GM13976 (cell line): ENCODE data around the gene SLCO2A1.
A peak's percentile ranks its signal among the peaks of the same experiment; 100 is the strongest.

ENCODE experiments used
- DNase-seq: peaks from one replicate; pipeline ENCODE4 v3.0.0; 2012; ENCODE audit warnings: low spot score
- in situ Hi-C: fragments of 300-500 bp; cut with MboI; formaldehyde crosslinking; loops from one replicate; pipeline ENCODE4 v1.12.0; 2022; ENCODE audit warnings: low sequenced_read_pairs, mixed read lengths, inconsistent platforms; ENCODE audit not compliant: unreplicated experiment
- TF ChIP-seq, protein P1 (sequence below): IDR thresholded peaks from 2 replicates; pipeline ENCODE4 v1.5.1; 2012; ENCODE audit warnings: borderline replicate concordance, mild to moderate bottlenecking; ENCODE audit not compliant: insufficient read depth; ENCODE audit errors: extremely low read depth, missing control alignments, control extremely low read depth

The SLCO2A1 gene

DNA sequence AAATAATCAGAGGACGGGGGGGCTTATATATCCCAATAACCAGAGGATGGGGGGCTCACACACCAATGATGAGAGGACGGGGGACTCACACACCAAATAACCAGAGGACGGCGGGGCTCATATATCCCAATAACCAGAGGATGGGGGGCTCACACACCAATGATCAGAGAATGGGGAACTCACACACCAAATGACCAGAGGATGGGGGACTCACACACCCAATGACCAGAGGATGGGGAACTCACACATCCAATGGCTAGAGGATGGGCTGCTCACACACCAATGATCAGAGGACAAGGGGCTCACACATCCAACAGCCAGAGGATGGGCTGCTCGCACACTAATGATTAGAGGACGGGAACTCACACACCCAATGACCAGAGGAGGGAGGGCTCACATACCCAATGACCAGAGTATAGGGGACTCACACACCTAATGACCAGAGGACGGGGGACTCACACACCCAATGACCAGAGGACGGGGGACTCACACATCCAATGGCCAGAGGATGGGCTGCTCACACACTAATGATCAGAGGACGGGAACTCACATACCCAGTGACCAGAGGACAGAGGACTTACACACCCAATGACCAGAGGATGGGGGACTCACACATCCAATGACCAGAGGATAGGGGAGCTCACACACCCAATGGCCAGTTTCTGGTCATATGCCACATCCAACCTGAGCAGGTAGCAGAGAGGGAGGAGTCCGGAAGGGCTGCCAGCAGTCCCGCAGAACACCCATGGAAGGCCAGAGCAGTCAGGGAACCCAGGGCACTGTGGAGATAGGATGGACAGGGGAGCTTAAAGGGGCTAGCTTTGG is 144.6 kb downstream of the SLCO2A1 start:
- in situ Hi-C loops = no loop called here
- TF ChIP-seq, protein P1, sequence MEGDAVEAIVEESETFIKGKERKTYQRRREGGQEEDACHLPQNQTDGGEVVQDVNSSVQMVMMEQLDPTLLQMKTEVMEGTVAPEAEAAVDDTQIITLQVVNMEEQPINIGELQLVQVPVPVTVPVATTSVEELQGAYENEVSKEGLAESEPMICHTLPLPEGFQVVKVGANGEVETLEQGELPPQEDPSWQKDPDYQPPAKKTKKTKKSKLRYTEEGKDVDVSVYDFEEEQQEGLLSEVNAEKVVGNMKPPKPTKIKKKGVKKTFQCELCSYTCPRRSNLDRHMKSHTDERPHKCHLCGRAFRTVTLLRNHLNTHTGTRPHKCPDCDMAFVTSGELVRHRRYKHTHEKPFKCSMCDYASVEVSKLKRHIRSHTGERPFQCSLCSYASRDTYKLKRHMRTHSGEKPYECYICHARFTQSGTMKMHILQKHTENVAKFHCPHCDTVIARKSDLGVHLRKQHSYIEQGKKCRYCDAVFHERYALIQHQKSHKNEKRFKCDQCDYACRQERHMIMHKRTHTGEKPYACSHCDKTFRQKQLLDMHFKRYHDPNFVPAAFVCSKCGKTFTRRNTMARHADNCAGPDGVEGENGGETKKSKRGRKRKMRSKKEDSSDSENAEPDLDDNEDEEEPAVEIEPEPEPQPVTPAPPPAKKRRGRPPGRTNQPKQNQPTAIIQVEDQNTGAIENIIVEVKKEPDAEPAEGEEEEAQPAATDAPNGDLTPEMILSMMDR = no peak
- DNase-seq = peak; percentile 9

DNA sequence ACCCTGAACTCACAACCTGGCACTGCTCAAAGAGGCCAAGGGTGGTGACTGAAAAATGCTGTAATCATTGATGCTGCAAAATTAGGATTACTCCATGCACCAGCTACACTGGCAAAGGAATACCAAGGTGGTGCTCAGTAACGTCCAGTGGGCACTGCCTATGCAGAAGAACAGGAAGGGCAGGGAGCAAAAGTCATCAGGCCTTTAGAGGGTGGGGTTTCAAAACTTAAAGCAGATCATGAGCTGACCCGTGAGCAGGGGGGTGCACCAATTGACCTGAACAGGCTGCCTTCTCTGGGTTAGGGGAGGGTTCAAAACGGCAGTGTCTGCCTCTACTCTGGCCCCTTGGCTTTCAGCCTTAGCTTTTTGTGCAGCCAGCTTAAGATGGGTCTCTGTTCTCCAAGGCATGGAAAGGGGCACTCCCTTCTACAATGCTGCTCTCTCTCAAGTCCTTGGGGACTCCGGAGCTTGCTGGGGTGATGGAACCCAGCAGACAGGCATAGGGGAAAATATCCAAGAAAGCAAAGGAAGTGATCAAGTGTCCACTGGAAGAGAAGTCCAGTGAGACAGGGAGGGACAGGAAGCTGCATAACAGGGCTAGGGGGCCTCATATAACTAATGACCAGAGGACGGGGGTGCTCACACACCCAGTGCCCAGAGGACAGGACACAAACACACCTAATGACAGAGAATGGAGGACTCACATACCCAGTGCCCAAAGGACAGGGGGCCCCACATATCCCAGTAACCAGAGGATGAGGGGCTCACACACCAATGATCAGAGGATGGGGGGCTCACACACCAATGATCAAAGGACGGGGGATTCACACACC is 145.5 kb downstream of the SLCO2A1 start:
- in situ Hi-C loops = no loop called here
- peak; percentile 4 for DNase-seq
- TF ChIP-seq, protein P1 = no peak

DNA sequence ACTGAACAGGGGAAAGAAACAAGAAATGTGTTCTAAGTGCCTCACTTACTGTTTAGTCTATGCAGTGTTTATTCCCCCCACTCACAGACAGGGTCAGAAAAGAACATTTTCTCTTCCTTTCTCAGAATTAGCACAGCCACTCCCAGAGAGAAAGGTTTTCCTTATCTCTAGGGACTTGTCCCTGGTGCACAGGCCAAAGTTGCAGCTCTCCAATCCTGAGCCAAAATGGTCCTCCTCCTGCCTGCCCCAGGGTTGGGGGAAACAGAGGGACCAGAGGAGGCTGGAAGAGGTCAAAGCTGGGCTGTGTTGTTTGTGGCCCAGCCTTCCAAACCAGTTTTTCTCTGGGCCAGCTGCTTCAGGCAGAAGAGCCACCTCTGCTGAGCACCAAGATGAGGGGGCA is 146.1 kb downstream of the SLCO2A1 start:
- TF ChIP-seq, protein P1 = no peak
- in situ Hi-C loops = no loop called here
- DNase-seq = peak; percentile 8

DNA sequence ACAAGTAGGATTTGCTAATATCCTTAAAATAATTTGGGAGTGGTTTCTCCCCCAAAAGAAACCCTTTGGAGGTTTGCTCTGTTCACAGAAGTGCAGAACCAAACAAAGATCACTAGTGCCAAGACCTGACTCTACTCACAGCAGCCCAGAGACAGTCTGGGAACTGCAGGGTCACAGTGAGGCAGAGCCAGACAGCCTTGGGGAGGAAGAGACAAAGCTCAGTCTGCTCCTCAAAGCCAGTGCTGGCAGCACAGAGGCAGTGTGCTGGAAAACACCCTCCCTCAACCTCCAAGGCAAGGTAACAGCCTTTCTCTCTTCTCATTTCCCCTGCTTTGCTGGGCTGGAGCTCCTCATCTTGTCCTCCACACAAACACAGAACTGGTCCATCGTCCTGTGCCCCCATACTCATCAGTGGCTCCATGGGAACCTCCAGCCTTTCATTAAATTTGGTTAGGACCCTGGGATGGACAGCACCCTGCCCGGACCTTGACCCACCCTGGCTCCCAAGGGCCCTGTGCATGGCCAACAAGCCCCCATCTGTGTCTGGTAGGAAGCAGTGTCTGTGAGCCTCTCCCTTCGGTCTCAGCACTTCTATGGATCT is 146.6 kb downstream of the SLCO2A1 start:
- TF ChIP-seq, protein P1 = no peak
- DNase-seq = peak; percentile 17
- in situ Hi-C loops = no loop called here

DNA sequence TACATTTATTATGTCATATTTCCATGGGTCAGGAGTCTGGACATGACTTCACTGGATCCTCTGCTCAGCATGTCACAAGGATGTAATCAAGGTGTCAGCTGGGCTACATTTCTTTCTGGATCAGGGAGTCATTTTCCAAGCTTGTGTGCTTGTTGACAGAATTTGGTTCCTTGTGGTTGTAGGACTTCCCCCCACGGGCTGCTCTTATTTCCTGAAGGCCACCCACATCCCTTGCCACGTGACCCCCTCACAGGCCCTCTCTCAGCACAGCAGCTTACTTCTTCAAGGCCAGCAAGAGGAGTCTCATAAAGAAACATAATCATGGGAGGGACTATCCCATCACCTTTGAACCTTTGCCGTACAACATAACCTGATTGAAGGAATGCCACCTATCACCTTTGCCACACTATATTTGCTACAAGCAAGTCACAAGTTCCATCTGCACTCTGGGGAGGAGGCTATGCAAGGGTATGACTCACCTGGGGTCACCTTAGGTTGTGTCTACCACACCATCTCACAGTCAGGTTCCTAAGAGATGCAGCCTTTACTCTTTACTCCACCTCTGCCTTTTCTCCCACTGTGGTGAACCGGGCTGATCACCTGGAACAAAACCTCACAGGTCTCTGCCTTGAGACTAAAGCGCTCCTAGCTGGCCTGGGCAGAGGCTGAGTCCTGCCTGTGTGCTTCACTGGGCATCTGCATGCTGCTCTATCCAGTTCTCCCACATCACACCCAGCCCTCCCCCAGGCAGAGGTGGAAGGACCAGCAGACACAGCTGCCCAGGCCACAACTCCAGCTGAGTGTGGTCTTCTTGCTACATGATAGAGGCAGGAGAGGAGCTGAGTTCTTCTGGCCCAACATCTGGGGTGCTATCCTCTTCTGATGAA is 147.5 kb downstream of the SLCO2A1 start:
- in situ Hi-C loops = no loop called here
- no peak for DNase-seq
- TF ChIP-seq, protein P1 = no peak

DNA sequence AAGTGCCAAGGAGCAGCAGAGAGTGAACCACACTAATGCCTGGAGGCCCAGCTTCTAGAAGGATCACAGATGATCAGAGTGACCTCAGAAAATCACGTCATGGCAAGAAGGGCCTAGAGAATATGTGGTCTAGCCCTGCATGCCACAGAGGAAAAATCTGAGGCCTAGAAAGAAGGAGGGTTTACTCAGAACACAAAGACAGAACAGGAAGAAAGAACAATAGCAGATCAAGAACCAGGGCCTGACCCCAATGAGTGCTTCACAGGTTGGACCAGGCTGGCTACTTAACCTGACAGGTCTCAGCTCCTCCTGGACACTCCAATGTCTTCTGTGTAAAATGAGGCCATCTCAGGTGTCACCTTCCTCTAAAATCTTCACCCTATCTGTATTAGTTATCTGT is 148.2 kb downstream of the SLCO2A1 start:
- in situ Hi-C loops = no loop called here
- DNase-seq = no peak
- TF ChIP-seq, protein P1 = no peak
